ENCODE data around the gene CARD10. TPM values are rescaled to one million over a fixed set of nuclear protein-coding genes. Genes with fewer than 3 reads are reported as not detected.
"Not testable (repeated sequence)": the region's sequence is repeated elsewhere in the genome, so short reads cannot be mapped to it uniquely, and the experiment has no call there.

The CARD10 gene
- total RNA-seq, 4 donors from 2014 or later = 2.6 to 5.7 (median 4.4) TPM

- Histone ChIP-seq H3K27me3 (peaks cover 0 to 8% (median 0%) of the 10 kb centered on the region in 3 donors), H3K4me3 (no peak overlapping the region), H3K9me3 (no peaks in the 10 kb centered on the region), H3K27ac (no peak overlapping the region), H3K4me1 (peaks cover 13 to 19% of the 10 kb centered on the region in 2 donors), H3K36me3 (no peaks in the 10 kb centered on the region)
- ATAC-seq (no peak), DNase-seq (no peak)
- TF ChIP-seq CTCF (IDR thresholded peaks at IDR 0.05 in 4 of 5, conservative IDR thresholded peaks at IDR 0.05 in 1 of 5) (no peak), POLR2A (IDR thresholded peaks at IDR 0.05) (no peak)
- intact Hi-C loops (cut with DNase I; ENCODE audit: low total_unique reads) (no loop called here), in situ Hi-C loops (cut with MboI; ENCODE audit: low sequenced_read_pairs in 4 of 4) (no loop called here)
Observed at GRCh38 chr22:37542959-37543358, 23.7 kb upstream of the CARD10 start.

GRCh38 chr22:37542416-37542815 lies 23.2 kb upstream of the CARD10 start:
- peaks cover 13 to 19% of the 10 kb centered on the region in 2 donors for H3K4me1 ChIP-seq
- H3K36me3 ChIP-seq; H3K9me3 ChIP-seq; ATAC-seq; DNase-seq; H3K27me3 ChIP-seq; H3K4me3 ChIP-seq; in situ Hi-C loops (cut with MboI; ENCODE audit: low sequenced_read_pairs in 4 of 4); intact Hi-C loops (cut with DNase I; ENCODE audit: low total_unique reads); H3K27ac ChIP-seq: not testable (repeated sequence)

- not testable (repeated sequence) for H3K9me3 ChIP-seq, H3K36me3 ChIP-seq, H3K27ac ChIP-seq, H3K4me3 ChIP-seq, H3K4me1 ChIP-seq, DNase-seq, H3K27me3 ChIP-seq, ATAC-seq
- intact Hi-C loops (cut with DNase I; ENCODE audit: low total_unique reads) (loop anchor here (1.0 kb wide), 1 partner anchor 28 kb away; no protein-coding TSS in a partner anchor), in situ Hi-C loops (cut with MboI; ENCODE audit: low sequenced_read_pairs in 4 of 4) (loop anchor here in 2 of 4 donors (5.0 to 10.0 kb wide), 2 partner anchors 33 to 55 kb away; no protein-coding TSS in a partner anchor)
Observed at GRCh38 chr22:37539790-37540189, 20.6 kb upstream of the CARD10 start.

- intact Hi-C loops (cut with DNase I; ENCODE audit: low total_unique reads) (loop anchor here (1.0 kb wide), 2 partner anchors 29 to 54 kb away; no protein-coding TSS in a partner anchor), in situ Hi-C loops (cut with MboI; ENCODE audit: low sequenced_read_pairs in 4 of 4) (loop anchor here in 2 of 4 donors (5.0 to 10.0 kb wide), 2 partner anchors 34 to 56 kb away; no protein-coding TSS in a partner anchor)
- no peaks in the 10 kb centered on the region for H3K27me3 ChIP-seq
- TF ChIP-seq CTCF (IDR thresholded peaks at IDR 0.05 in 4 of 5, conservative IDR thresholded peaks at IDR 0.05 in 1 of 5) (peak; percentile 89 to 94 (median 92)), POLR2A (IDR thresholded peaks at IDR 0.05) (no peak)
- no peak overlapping the region for H3K27ac ChIP-seq
- ATAC-seq (peak; percentile 91 to 97), DNase-seq (peak; percentile 80 to 82)
- H3K9me3 ChIP-seq = no peaks in the 10 kb centered on the region
- H3K4me1 ChIP-seq = no peaks in the 10 kb centered on the region
- no peaks in the 10 kb centered on the region for H3K36me3 ChIP-seq
- no peak overlapping the region for H3K4me3 ChIP-seq
Observed at GRCh38 chr22:37538590-37539357, 19.6 kb upstream of the CARD10 start.

- H3K9me3 ChIP-seq = no peaks in the 10 kb centered on the region
- in situ Hi-C loops (cut with MboI; ENCODE audit: low sequenced_read_pairs in 4 of 4) = loop anchor here in 2 of 4 donors (5.0 to 10.0 kb wide), 2 partner anchors 37 to 60 kb away; no protein-coding TSS in a partner anchor
- TF ChIP-seq CTCF (IDR thresholded peaks at IDR 0.05 in 4 of 5, conservative IDR thresholded peaks at IDR 0.05 in 1 of 5) = no peak
- TF ChIP-seq POLR2A (IDR thresholded peaks at IDR 0.05) = no peak
- no peaks in the 10 kb centered on the region for H3K27me3 ChIP-seq
- intact Hi-C loops (cut with DNase I; ENCODE audit: low total_unique reads) = no loop called here
- DNase-seq = no peak
- H3K4me1 ChIP-seq = no peaks in the 10 kb centered on the region
- H3K36me3 ChIP-seq = no peaks in the 10 kb centered on the region
- ATAC-seq = no peak
- no peak overlapping the region for H3K4me3 ChIP-seq
- H3K27ac ChIP-seq = no peak overlapping the region
Observed at GRCh38 chr22:37535159-37535558, 15.9 kb upstream of the CARD10 start.
